ENCODE results near the gene HOXD3. TPM values are rescaled to one million over a fixed set of nuclear protein-coding genes. Genes with fewer than 3 reads are reported as not detected.

Gene HOXD3
- total RNA-seq, 2 donors from 2014 or later, result 0.73 to 1.1 TPM

DNA sequence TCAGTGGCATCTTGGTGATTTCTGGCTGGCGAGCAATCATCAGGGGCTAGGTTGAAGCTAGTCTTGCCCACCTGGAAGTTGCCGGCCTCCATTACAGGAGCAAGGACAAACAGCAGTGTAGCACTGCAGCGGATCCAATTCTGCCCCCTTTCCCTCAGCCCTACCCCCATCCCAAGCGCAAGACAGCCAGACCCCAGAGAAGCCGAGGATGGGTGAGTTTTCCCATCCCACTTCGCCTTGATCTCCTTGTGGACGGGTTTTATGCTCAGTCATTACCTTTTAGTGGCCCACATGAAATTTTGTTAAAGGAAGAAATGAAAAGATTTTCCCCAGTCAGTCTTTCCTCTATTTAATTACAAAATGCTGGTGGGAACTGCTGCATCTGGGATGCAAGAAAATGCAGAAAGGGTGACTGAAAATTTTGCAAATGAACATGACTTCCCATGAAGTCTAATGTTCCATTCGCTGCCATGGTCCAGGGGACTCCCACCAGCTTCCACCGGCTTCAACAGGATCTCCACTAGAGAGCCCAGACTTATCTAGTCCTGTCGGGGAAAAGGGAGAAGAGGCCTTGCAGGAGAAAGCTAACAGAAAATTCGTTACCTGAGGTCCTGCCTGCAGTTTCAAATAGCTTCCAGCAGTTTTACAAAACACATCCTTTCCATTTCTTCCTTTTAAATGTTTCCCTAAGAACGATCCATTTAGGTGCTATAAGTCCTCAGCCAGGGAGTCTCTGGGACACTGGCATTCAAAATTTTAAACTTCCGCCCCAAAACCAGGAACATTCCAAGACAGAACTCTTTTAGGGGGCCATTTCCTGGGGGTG, 36.5 kb upstream of the HOXD3 start:
- intact Hi-C loops (cut with DNase I), result loop anchor here (10.0 kb wide), 2 partner anchors 694 to 1024 kb away; no protein-coding TSS in a partner anchor
- no peak for DNase-seq
- no peak for ATAC-seq

DNA sequence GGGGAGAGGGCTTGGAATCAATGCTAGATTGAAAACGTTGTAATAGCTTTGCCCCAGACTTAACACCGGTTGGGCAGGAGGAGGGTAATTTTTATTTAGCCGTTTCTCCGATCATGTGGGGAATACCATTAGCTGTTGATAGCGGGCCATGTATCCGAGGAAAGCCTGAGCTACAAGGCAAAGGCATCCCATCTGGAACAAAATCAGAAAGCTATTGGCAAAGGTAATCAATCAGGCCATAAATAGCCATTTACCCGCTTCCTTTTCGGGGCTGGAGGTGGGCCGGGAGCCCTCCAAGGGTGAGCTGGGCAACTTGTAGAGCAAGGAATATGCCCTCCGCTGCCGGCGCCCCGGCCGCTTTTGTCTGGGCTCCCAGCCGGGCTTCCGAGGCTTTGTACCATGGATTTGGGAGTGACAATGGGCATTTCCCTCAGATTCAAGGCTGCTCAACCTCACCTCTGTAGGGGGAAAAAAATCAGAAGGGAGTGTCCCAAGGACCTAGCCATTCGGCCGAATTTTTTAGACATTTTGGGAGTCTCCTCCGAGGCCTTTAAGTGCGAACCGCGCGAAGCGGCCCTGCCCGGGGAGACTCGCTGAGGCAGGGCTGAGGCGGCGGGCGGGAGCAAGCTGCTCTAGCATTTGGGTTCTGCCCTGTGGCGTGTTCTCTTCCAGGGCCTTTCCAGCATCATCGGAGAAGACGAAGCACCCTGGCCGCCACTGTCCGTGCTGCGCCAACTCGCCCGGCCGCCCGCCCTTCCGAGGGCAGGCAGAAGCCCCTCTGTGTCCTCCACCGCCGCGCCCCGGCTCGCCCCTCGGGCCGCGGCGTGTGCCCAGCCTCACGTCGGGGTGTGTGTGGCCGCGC, 35.7 kb upstream of the HOXD3 start:
- ATAC-seq (no peak), DNase-seq (no peak)
- intact Hi-C loops (cut with DNase I), result loop anchor here (10.0 kb wide), 2 partner anchors 693 to 1023 kb away; no protein-coding TSS in a partner anchor

DNA sequence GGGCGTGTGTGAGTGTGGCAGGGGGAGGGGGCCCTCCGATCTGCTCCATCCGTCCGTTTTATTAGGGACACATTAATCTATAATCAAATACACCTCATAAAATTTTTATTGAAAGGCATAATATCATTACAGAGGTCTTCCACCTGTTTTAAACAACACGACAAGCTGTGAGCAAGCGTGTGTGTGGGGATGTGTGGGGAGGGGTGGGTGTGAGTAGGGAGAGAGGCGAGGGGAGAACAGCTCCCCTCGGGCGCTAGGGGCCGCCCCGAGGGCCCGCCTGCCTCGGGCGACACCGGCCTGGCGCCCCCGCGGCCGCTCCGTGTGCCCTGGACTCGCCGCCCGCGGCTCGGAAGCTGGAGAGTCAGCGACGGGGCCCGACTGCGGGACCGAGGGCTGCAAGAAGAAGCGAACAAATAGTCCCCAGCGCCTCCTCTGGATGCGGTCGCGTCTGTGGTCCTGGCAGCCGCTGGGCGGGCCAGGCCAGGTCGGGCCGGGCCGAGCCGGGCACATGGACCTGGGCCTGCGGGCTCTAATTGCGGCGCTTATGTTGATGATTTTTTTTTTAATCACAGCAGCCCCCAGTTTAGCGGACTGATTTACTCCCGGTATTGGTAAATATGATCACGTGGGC, 34.9 kb upstream of the HOXD3 start:
- DNase-seq (no peak), ATAC-seq (peak; percentile 13 to 26)
- intact Hi-C loops (cut with DNase I), result loop anchor here (10.0 kb wide), 2 partner anchors 693 to 1023 kb away; no protein-coding TSS in a partner anchor

DNA sequence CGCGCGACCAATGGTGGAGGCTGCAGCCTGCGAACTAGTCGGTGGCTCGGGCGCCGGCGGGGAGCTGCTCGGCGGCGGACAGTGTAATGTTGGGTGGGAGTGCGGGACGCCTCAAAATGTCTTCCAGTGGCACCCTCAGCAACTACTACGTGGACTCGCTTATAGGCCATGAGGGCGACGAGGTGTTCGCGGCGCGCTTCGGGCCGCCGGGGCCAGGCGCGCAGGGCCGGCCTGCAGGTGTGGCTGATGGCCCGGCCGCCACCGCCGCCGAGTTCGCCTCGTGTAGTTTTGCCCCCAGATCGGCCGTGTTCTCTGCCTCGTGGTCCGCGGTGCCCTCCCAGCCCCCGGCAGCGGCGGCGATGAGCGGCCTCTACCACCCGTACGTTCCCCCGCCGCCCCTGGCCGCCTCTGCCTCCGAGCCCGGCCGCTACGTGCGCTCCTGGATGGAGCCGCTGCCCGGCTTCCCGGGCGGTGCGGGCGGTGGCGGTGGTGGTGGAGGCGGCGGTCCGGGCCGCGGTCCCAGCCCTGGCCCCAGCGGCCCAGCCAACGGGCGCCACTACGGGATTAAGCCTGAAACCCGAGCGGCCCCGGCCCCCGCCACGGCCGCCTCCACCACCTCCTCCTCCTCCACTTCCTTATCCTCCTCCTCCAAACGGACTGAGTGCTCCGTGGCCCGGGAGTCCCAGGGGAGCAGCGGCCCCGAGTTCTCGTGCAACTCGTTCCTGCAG, 34.3 kb upstream of the HOXD3 start, which contains the start of gene HOXD9:
Gene HOXD9 (plus strand): TSS at position 37 of the 728 bp plus-strand sequence. CDS start 50 bp downstream, at position 87.
- intact Hi-C loops (cut with DNase I), result loop anchor here (10.0 kb wide), 2 partner anchors 692 to 1022 kb away; no protein-coding TSS in a partner anchor
- ATAC-seq (peak; percentile 42 to 47), DNase-seq (peak; percentile 54)

DNA sequence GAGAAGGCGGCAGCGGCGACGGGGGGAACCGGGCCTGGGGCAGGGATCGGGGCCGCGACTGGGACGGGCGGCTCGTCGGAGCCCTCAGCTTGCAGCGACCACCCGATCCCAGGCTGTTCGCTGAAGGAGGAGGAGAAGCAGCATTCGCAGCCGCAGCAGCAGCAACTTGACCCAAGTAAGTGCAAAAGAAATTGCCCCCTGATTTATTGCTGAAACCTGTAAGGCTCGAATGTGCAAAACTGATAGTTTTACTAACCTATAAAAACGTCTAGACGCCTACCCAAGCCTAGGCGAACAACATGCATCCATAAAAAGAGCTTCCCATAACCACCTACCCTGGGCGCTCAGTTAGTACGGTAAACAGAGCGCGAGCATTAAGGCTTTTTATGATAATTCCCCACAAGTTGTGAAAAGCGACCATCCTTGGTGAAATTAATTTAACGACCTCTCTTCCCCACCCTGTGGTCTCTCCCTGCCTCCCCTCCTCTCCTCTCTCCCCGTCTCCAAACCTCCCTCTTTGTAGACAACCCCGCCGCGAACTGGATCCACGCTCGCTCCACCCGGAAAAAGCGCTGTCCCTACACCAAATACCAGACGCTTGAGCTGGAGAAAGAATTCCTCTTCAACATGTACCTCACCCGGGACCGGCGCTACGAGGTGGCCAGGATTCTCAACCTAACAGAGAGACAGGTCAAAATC, 33.5 kb upstream of the HOXD3 start:
- ATAC-seq (no peak), DNase-seq (no peak)
- intact Hi-C loops (cut with DNase I), result loop anchor here (10.0 kb wide), 2 partner anchors 691 to 1021 kb away; no protein-coding TSS in a partner anchor

DNA sequence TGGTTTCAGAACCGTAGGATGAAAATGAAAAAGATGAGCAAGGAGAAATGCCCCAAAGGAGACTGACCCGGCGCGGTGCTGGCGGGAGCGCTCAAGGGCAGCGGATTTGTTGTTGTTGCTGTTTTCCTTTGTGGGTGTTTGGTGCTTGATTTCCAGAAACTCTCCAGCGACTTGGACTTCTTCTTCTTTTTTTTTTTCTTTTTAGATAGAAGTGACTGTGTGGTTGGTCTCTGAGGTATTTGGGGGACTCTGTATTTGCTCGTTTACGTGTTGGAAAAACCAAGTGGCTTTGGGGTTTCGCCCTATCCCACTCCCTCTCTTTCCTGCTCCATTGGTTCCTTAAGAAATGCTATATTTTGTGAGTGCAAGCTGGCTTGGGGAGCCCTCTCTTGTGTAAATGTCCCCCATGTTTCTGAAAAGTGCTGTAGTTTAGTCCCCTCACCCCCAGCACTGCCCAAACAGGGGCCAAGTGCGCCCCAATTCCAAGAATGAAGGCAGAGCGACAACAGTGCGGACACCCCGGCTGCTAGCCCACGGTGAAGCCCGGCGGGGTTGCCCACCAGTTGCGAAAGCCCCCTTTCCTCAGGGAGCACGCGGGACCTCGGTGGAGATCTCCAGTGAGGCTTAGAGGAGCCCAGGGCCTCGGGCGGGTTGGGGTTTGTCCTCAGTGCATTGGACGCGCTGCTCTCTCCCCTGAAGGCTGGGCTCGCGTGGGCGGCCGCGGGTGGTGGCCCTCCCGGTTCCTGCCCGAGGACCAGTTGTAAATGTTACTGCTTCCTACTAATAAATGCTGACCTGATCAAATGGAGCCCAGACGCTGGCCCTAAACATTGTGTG, 32.8 kb upstream of the HOXD3 start:
- ATAC-seq, result no peak
- intact Hi-C loops (cut with DNase I), result loop anchor here (10.0 kb wide), 2 partner anchors 690 to 1020 kb away; no protein-coding TSS in a partner anchor
- no peak for DNase-seq

DNA sequence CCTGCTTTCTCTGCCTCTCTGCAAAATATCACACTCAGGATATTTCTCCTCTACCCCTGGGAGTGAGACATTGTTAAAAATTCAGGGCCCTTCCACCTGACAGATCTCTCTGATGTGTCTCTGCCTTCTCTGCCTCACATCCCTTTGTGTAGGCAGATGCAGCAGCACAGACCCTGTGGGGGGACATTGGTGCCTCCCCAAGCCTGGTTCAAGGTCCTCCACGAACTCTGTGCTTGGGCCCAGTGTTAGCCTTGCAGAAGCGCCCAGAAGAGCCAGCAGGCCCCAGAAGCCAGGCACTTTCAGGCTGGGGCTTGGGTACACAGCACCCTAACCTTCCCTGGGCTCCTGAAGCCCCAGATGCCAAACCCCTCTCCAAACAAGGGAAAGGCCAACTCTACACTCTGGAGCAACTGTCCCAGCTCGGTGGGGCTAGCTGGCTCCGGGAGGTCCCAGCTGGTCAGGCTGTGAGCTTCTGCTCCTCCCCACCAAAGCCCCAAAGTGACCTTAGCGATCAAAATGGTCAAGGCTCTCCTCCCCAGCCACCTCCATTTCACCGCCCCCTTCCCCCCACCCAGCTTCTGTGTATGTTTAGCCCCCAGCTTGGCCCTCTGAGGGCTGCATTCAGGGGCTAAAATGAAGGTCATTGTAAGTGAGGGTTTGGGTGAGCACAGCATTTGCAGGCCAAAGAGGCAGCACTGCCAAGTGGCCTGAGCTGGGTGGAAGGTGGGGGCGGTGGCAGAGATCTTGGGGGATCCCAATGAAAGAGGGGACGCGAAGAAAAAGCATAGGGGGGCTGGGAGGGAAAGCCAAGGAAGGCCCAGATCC, 31.9 kb upstream of the HOXD3 start:
- no peak for DNase-seq
- intact Hi-C loops (cut with DNase I), result loop anchor here (5.0 to 10.0 kb wide), 4 partner anchors 512 to 1022 kb away; no protein-coding TSS in a partner anchor
- ATAC-seq, result no peak

DNA sequence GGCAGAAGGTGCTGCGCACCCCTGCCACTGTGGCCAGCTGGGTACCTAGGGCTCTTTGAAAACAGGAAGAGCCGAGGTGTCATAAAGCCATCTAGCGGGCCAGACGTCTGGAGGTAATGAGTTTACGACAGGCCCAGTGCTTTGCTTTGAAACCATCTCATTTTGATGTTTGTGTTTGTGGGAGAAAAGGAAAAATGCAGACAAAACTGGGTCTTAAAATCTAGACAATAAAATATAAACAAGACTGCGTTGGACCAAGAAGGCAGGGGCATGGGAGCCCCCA, 31.4 kb upstream of the HOXD3 start:
- intact Hi-C loops (cut with DNase I), result loop anchor here (5.0 to 10.0 kb wide), 4 partner anchors 512 to 1022 kb away; no protein-coding TSS in a partner anchor
- no peak for ATAC-seq
- no peak for DNase-seq

DNA sequence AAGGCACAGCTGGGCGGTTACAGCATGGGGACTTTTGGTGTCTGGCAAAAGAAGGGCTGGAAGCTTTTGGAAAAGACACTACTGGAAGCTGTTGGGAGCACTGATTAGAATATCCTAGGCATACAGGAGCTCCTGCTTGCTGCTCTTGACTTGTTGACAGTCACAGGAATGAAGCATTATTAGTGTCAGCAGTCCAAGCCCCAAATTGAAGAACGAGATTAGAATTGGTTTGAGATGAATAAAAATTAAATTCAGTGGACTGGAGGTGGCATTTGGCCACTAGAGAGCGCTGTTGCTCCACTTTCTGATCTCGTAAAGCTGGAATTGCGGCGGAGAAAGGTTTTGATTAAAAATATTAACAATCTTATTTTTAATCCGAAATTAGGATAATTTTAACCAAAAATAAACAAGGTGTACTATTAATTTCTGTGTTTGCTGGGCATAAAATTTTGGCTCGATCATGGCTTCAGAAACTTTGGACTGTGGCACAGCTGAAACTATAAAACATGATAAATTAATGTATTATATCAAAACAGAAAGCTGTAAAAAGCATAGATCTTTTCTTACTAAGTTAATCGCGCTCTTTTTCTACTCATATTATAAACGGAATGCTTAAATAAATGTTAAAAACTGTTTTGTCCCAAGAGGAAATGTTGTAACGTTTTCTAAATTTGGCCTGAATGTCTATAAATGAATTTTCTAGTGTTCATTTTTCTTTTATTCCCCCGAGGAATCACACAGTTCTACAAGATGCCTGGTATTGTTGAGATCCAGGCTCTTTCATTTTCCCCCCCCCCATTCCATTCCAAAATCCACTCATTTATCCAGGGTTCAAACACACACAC, 30.0 kb upstream of the HOXD3 start:
- intact Hi-C loops (cut with DNase I), result loop anchor here (1.0 to 10.0 kb wide), 5 partner anchors 510 to 1020 kb away; no protein-coding TSS in a partner anchor
- peak; percentile 70 for DNase-seq
- no peak for ATAC-seq

DNA sequence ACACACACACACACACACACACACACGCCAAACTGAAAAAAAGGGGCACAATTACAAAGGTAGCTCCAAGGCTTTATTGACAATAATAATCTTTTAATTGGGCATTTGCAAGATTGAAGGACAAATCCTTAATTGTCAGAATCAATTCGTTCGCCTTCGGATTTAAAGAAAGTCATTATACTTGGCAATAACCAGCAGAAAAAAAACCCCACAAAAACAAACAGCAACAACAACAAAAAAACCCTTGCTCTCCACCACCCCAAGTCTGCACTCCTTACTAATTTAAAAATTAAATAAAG, 29.4 kb upstream of the HOXD3 start:
- intact Hi-C loops (cut with DNase I), result loop anchor here (1.0 to 10.0 kb wide), 6 partner anchors 510 to 1020 kb away; no protein-coding TSS in a partner anchor
- DNase-seq (no peak), ATAC-seq (no peak)

DNA sequence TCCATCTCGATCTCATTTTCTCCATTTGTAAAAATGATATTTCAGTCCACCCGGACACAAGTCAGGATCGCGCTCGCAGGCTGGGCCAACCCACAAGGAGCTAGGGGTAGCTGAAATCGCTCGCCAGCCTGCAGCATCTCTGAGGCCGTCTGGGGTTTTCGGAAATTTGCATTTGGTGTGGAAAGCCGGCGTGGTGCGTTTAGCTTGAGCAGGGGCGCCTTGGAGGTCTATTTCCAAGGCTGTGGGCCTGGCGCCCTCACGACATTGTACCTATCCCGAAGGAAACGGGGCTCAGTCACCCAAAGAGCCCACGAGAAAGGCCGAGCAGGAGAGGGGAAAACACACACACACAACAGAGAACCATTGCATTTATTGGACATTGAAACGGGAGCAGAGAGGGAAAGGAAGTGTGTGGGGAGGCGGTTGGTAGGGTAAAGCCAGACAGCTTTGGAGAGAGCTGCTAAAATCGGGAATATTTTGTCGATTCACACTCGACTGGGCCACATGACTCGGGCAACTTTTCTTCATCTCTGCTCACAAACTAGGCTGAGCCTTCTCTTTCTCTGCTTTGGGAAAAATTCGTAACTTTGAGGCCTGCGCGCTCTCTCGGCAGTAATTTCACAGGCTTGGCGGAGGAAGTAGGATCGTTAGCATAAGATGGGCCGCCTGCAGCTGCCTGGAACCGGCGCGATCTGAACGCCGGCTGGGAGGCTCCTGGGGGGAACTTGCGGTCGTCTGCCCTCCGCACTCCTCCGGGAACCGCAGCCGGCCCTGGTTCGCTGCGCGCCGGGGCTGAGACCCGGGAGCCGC, 28.7 kb upstream of the HOXD3 start:
- intact Hi-C loops (cut with DNase I), result loop anchor here (2.0 to 10.0 kb wide), 5 partner anchors 509 to 1019 kb away; no protein-coding TSS in a partner anchor
- ATAC-seq (no peak), DNase-seq (no peak)

DNA sequence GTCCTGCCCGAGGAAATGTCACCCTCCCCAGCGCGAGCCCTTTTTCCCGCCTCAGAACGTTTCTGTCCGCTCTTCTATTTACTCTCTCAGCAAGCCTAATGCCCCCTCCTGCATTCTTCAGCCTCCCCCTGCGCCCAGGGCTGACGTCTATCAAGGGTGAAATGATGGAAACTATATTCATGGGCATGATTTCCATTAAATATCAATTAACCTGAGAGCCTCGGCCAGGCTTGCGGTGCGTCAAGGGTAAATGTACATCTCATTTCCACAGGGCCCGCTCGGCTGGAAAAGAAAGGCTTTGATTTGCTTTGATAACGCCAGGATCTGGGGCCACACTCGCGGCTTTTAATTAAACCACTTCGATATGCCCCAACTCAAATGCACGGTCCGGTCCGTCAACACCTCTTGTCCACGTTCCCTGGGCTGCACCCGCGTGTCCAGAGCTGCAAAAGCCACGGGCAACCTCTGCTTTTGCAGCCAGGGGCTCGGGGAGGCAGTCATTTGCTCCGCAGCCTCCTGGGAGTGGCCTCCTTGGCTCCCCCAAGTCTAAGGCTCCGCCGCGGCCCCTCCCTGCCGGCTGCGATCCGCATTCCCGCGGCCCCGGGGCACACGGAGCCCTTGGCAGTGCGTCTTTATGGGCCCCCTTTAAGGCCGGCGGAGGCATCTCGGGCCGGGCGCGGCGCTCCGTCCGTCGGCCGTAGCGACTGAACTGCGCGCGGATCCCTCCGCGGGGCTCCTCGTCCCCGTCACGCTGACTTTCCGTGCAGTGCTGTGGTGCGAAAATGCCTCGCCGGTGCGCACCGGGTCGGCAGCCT, 27.9 kb upstream of the HOXD3 start, which contains the start of gene HOXD8:
Gene HOXD8 (plus strand): TSS at position 724 of the 815 bp plus-strand sequence. CDS start 662 bp downstream, outside the sequence.
- intact Hi-C loops (cut with DNase I), result loop anchor here (2.0 to 10.0 kb wide), 5 partner anchors 508 to 1018 kb away; no protein-coding TSS in a partner anchor
- ATAC-seq (peak; percentile 36 to 48), DNase-seq (no peak)

DNA sequence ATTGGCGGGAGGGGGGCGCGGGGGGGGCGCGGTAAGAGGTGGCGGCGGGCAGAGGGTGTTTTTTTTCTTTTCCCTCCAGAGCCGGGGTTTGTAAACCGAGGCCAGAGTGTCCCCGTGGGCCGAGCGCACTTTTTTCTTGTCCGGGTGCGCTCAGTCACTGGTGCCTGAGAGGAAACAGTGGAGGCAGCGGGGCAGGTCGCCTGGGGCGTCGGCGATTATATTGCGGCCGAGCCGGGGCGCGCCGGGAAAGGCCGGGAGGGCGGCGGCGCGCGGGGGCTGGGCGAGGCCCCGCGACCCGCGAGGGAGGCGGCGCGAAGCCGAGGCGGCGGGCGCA, 27.3 kb upstream of the HOXD3 start:
- DNase-seq (no peak), ATAC-seq (peak; percentile 20 to 34)
- intact Hi-C loops (cut with DNase I), result loop anchor here (2.0 to 10.0 kb wide), 5 partner anchors 508 to 1018 kb away; no protein-coding TSS in a partner anchor

All from left cardiac atrium (tissue), 4 donors.